HepG2 (cell line): ENCODE measurements around the gene ARPC1B. TPM values are rescaled to one million over a fixed set of nuclear protein-coding genes. Genes with fewer than 3 reads are reported as not detected.

Experiments used
- HNF1A ChIP-seq, 2 experiments: sonication (generic) in 1 of 2; formaldehyde crosslinking in 1 of 2; IDR thresholded peaks; 2 replicates each; pipeline versions ENCODE4 v1.4.0 to v1.6.1; 2016 to 2020; ENCODE audit warnings: borderline replicate concordance in 1 of 2, low read depth in 1 of 2, mild to moderate bottlenecking in 1 of 2, missing genetic modification reagents in 1 of 2
- ISL2 ChIP-seq: sonication (generic); formaldehyde crosslinking; IDR thresholded peaks from 2 replicates; pipeline ENCODE4 v1.5.0; 2020; ENCODE audit warnings: missing genetic modification reagents
- MBNL3 ChIP-seq: fragments of 250-450 bp; sonication (Bioruptor Pico); conservative IDR thresholded peaks from 2 replicates; pipeline ENCODE4 v1.8.0; 2022; ENCODE audit warnings: mild to moderate bottlenecking, inconsistent platforms
- NKX3-1 ChIP-seq: sonication (generic); formaldehyde crosslinking; IDR thresholded peaks from 2 replicates; pipeline ENCODE4 v1.5.0; 2020; ENCODE audit warnings: missing genetic modification reagents
- NR2F6 ChIP-seq, 2 experiments: IDR thresholded peaks; 2 replicates each; pipeline ENCODE4 v1.6.1; 2016; ENCODE audit warnings: antibody characterized with exemption in 1 of 2, mild to moderate bottlenecking in 1 of 2
- POLR2A ChIP-seq, 2 experiments: IDR thresholded peaks; 2 replicates each; pipeline ENCODE4 v1.6.1; 2011; ENCODE audit warnings: low read depth in 2 of 2, low read length in 2 of 2, mild to moderate bottlenecking in 1 of 2, moderate library complexity in 1 of 2; ENCODE audit not compliant: insufficient read depth in 1 of 2
- RORA ChIP-seq: sonication (generic); formaldehyde crosslinking; IDR thresholded peaks from 2 replicates; pipeline ENCODE4 v1.5.0; 2020; ENCODE audit warnings: mild to moderate bottlenecking, missing genetic modification reagents, moderate library complexity
- SOX6 ChIP-seq, 2 experiments: fragments of 450-650 bp in 1 of 2; sonication (generic) in 1 of 2; formaldehyde crosslinking in 1 of 2; IDR thresholded peaks; 2 replicates each; pipeline versions ENCODE4 v1.4.0 to v1.6.1; 2017 to 2020; ENCODE audit warnings: antibody characterized with exemption in 1 of 2, mild to moderate bottlenecking in 1 of 2, missing genetic modification reagents in 1 of 2
- SRSF1 ChIP-seq: fragments of 200-400 bp; formaldehyde crosslinking; optimal IDR thresholded peaks from 2 replicates; pipeline ENCODE3; 2017; ENCODE audit warnings: mild to moderate bottlenecking, low read depth, low read length, moderate library complexity
- STAT5B ChIP-seq: sonication (generic); formaldehyde crosslinking; IDR thresholded peaks from 2 replicates; pipeline ENCODE4 v1.4.0; 2020; ENCODE audit warnings: missing genetic modification reagents
- STAT6 ChIP-seq: sonication (generic); formaldehyde crosslinking; IDR thresholded peaks from 2 replicates; pipeline ENCODE4 v1.4.0; 2020; ENCODE audit warnings: missing genetic modification reagents, mild to moderate bottlenecking, borderline replicate concordance
- U2AF2 ChIP-seq: fragments of 200-400 bp; formaldehyde crosslinking; IDR thresholded peaks from 2 replicates; pipeline ENCODE4 v1.6.1; 2017; ENCODE audit warnings: low read depth, mild to moderate bottlenecking, low read length
- USF2 ChIP-seq, 2 experiments: sonication (generic) in 1 of 2; formaldehyde crosslinking in 1 of 2; IDR thresholded peaks; 2 replicates each; pipeline versions ENCODE4 v1.5.1 to v1.6.1; 2011 to 2020; ENCODE audit warnings: borderline replicate concordance in 1 of 2, low read depth in 1 of 2, low read length in 1 of 2, mild to moderate bottlenecking in 1 of 2, missing genetic modification reagents in 1 of 2, moderate library complexity in 1 of 2
- ZBTB21 ChIP-seq: sonication (generic); formaldehyde crosslinking; IDR thresholded peaks from 2 replicates; pipeline ENCODE4 v1.4.0; 2020; ENCODE audit warnings: missing genetic modification reagents
- ZFP82 ChIP-seq: sonication (generic); formaldehyde crosslinking; IDR thresholded peaks from 2 replicates; pipeline ENCODE4 v1.5.1; 2020; ENCODE audit warnings: mild to moderate bottlenecking, missing genetic modification reagents, borderline replicate concordance
- ZMYM3 ChIP-seq: sonication (generic); formaldehyde crosslinking; IDR thresholded peaks from 2 replicates; pipeline ENCODE4 v1.5.1; 2020; ENCODE audit warnings: mild to moderate bottlenecking, missing genetic modification reagents
- ZNF282 ChIP-seq: fragments of 450-650 bp; IDR thresholded peaks from 2 replicates; pipeline ENCODE4 v1.6.1; 2018; ENCODE audit not compliant: partially characterized antibody
- polyA plus RNA-seq, 8 experiments: library from polyadenylated mRNA; depleted of rRNA in 3 of 8; stranded (reverse) in 7 of 8; unstranded in 1 of 8; fragments of >200 nt; fragmentation: Illumina TruSeq in 4 of 8; extraction: Trizol in 4 of 8; gene quantifications; 2 replicates each; pipeline versions ENCODE4 v1.2.1 to v1.2.3, GENCODE V29; 2011 to 2016; ENCODE audit warnings: low read depth in 4 of 8, missing spikeins in 1 of 8, mixed read lengths in 1 of 8; ENCODE audit not compliant: insufficient read depth in 1 of 8
- total RNA-seq, 5 experiments: library from RNA; depleted of rRNA; stranded (reverse); fragments of >200 nt; fragmentation: Illumina TruSeq; extraction: Trizol; gene quantifications; 2 replicates each; pipeline ENCODE4 v1.2.3, GENCODE V29; 2016; ENCODE audit warnings: low read depth in 1 of 5
- TF ChIP-seq, protein P1 (sequence below): IDR thresholded peaks from 2 replicates; pipeline ENCODE4 v1.6.1; 2016; ENCODE audit warnings: mild to moderate bottlenecking, missing biosample characterization, missing genetic modification reagents

ARPC1B gene
- total and polyA plus RNA-seq, 2 of the 13 experiments (the other 11 are each of a cell fraction or from before 2014, with no cell fraction given), result 72.9 to 89.1 TPM

GRCh38 chr7:99438573-99439480 is 64.3 kb downstream of the ARPC1B start, which contains the start of the genes CPSF4 and PTCD1 (continued):
- TF ChIP-seq POLR2A (IDR thresholded peaks at IDR 0.05; ENCODE audit: insufficient read depth in 1 of 2, low read depth in 2 of 2, low read length in 2 of 2), result peak; percentile 52 to 91; a peak in 3 of 4 replicates
- TF ChIP-seq ZBTB21, result no peak
- TF ChIP-seq ZMYM3 (CRISPR knock-in tag), result no peak; the same call in 1 of the 2 replicates
- no peak for TF ChIP-seq U2AF2
- TF ChIP-seq USF2 (IDR thresholded peaks at IDR 0.05; ENCODE audit: low read depth, low read length), result no peak
- TF ChIP-seq USF2 (CRISPR knock-in tag; IDR thresholded peaks at IDR 0.05; ENCODE audit: borderline replicate concordance), result no peak
- no peak for TF ChIP-seq MBNL3 (CRISPR knock-in tag)
- no peak for TF ChIP-seq ISL2 (CRISPR knock-in tag)
- peak; percentile 66; the same call in 1 of the 2 replicates for TF ChIP-seq STAT5B (CRISPR knock-in tag)
- peak; percentile 90 for TF ChIP-seq SRSF1
- no peak for TF ChIP-seq ZFP82 (CRISPR knock-in tag)
- TF ChIP-seq STAT6, result no peak
- no peak for TF ChIP-seq NR2F6 (IDR thresholded peaks at IDR 0.05)
- TF ChIP-seq NR2F6 (CRISPR knock-in tag; IDR thresholded peaks at IDR 0.05), result no peak
- TF ChIP-seq ZNF282, result no peak
- TF ChIP-seq, protein P1, sequence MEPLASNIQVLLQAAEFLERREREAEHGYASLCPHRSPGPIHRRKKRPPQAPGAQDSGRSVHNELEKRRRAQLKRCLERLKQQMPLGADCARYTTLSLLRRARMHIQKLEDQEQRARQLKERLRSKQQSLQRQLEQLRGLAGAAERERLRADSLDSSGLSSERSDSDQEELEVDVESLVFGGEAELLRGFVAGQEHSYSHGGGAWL (CRISPR knock-in tag), result peak; percentile 48; the same call in 1 of the 2 replicates
- no peak for TF ChIP-seq RORA (CRISPR knock-in tag)
- TF ChIP-seq SOX6 (IDR thresholded peaks at IDR 0.05), result no peak
- TF ChIP-seq SOX6 (CRISPR knock-in tag; IDR thresholded peaks at IDR 0.05), result peak; percentile 60
- peak; percentile 13; the same call in 1 of the 2 replicates for TF ChIP-seq HNF1A (IDR thresholded peaks at IDR 0.05; ENCODE audit: low read depth)
- peak; percentile 60; the same call in 1 of the 2 replicates for TF ChIP-seq HNF1A (CRISPR knock-in tag; IDR thresholded peaks at IDR 0.05; ENCODE audit: borderline replicate concordance)
- TF ChIP-seq NKX3-1 (CRISPR knock-in tag), result no peak
